Activated T-cell treated with anti-CD3 and anti-CD28 coated beads for 1 hour (primary cell): ENCODE data around the gene FRMD3.

ENCODE experiments used
- DNase-seq: peaks from one replicate; pipeline ENCODE4 v3.0.0-alpha.2; 2020; ENCODE audit warnings: low read depth

FRMD3 gene

DNA sequence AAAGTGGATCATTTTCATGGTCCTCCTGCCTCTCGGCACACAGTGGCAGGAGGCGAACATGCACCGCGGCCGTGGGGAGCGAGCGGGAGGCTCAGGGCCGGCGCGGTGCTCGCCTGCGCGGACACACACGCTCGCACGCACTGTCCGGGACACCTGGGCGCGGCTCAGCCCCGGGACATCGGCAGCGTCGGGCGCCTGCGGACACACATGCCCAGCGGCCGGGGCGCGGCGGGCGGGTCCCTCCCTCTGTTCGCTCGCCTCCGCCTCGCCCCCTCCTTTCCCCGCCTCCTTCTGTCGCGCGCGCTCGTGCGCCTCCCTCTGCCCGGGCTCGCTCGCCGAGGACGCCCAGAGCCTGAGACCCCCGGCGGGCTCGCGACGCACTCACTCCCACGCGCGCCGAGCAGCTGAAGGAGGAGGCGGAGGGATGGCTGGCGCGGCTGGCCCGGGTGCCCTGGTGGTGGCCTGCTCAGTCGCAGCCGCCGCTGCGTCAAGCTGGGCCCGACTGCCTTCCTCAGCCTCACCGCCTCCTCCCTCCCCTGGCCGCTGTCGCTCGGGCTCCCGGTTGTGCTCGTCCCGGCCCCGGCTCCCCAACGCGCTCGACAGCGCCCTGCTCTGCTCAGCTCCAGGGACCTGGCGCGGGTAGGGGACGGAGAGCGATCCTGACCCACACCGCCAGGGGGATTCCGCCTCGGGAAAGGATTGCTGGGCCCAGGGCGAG, at the start of gene FRMD3:
TSS of gene FRMD3 (minus strand) at position 230 of the 718 bp plus-strand sequence. CDS start at position 60, 170 bp downstream.
- no peak for DNase-seq

DNA sequence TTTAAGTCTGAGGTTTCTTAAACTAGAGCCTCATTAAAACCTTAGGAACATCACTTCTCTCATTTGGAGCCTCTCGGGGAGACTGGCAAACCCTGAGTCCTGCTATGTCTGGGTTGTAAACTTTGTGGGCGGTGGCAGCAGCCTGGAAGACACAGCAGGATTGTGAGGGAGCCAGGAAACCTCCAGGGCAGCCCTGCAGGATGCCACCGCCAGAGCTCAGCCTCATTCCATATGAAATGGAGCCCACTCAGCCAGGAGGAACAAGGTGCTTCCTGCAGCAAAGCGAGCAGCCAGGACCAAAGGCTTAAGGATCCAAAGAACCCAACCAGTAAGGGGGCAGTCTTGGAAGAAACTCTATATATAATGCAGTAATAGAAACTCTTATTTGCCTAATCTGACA, 46.8 kb upstream of the FRMD3 start:
- DNase-seq, result no peak

DNA sequence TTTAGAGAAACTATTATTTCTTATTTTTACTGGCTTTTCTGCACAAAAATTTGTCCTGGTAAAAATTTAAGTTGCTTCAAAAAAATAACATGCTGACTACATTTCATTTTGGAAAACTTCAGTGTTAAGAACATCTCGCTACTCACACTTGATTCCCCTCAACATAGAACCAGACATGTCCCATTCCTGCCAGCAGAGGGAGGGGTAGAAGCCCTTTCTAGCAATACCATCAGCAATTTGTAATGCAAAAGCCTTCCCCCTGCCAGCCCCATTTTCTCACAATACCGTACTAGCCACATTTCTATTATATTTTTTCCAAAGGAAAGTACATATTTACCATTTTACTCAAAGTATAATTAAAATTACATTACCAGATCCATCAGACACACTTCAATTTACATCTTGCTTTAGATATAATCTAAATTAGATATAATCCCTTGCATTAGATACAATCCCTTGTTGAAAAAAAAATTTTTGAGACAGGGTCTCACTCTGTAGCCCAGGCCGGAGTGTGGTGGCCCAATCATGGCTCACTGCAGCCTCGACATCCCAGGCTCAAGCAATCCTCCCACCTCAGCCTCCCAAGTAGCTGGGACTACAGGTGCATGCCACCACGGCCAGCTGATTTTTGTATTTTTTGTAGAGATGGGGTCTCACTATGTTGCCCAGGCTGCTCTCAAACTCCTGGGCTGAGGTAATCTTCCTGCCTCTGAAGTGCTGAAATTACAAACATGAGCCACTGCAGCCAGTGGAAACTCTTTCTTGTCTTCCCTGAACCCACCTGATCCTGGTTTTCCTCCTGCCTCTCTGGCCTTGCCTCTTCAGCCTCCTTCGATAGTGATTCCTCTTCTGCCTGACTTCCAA, 45.2 kb upstream of the FRMD3 start:
- DNase-seq, result no peak

DNA sequence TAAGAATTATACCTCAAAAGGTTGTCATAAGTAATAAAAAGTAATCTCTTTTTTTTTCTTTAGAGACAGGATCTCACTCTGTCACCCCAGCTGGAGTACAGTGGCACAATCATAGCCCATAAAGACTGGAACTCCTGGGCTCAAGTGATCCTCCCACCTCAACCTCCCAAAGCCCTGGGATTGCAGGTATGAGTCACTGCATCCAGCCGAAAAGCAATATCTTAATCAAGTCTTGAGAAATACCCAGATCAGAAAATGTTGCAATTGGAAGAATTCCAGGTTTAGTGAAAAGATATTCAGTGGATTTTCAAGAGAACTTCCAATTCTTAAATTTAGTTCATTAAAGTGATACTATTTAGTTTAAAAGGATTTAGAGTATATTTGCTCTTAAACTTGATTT, 43.8 kb upstream of the FRMD3 start:
- DNase-seq, result no peak

DNA sequence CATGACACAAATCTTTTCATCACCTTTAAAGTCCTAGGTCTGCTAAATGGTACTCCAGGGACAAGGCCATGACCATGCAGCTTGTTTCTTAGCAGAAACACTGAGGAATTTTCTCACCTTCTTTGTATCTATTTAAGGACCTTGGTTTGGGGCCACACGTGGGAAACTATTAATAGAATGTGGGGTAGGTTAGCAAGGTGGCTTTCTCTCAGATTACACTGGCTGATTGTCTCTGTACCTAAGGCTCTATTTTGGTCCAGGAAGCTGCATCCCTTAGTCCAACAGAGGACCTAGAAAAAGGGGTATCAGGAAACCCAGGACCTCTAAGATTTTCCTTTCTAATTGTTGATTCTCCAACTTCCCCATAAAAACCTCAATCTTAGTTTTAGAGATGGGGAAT, 36.3 kb upstream of the FRMD3 start:
- DNase-seq, result no peak

DNA sequence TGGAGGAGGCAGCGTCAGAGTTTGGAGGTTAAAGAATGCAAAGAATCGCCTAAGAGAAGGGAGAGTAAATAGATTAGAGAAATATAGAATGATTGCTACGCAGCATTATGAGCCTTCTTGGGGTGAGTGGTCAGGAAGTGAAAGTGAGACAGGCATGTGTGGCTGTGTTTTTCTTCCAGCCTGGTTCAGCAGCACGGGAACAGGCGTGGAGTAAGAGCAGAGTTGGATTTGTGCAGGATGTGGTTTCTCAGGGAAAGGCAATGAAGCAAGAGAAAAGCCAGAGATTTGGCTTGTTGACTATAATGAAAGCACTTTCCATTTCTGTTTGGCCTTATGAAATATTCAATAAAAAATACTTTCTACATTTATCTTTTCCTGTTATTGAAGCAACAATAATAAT, 34.3 kb upstream of the FRMD3 start:
- no peak for DNase-seq

DNA sequence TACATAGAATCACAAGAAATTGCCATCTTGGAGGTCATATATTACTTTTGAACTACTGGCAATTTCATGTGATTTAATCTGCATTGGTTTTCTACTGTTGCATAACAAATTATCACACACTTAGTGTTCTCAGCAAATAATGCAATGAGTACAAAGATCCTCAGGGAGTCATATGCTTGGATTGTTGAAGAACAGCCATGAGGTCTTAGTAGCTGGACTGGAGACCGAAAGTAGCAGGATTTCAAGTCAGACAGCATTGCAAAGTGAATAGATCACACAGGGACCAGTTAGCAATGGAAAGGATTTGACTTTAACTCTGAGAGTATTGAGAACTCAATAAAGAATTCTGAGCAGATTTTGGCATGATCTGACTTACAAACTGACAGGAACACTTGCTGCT, 32.2 kb upstream of the FRMD3 start:
- no peak for DNase-seq

DNA sequence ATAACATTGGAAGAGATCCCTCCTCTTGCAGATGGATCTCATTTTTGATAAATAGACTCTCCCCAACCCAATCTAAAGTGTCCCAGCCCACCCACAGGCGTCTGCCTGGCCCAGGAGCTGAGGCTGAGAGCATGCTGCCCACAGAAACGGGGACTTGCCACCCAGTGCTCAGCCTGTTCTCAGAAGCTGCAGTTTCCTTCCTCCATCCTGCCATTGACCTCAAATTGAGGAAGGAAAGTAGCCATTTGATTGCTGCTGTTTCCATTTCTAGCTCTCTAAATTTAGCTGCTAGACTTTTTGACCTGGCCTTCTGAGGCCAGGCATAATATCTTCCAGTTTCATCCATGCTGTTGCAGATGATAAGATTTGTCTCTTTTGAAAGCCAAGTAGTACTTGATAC, 31.1 kb upstream of the FRMD3 start:
- DNase-seq, result no peak

DNA sequence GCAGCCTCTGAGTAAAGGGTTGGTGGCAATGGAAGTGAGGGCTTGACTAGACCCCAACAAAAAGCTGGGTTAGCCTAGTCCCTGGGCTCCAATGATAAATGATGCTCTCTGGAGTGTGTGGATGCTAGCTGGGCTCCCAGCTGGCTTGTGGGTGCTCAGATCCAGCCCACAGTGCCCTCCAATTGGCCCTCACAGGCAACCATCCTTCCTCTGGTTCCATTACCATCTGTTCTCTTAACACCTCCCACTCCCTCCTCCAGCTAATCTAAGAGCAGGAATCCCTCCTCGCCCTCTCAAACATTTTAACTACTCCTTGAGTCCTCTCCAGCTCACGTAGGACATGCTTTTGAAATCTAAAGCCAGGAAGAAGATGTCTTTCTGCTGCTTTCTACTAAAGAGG, 25.2 kb upstream of the FRMD3 start:
- DNase-seq, result no peak

DNA sequence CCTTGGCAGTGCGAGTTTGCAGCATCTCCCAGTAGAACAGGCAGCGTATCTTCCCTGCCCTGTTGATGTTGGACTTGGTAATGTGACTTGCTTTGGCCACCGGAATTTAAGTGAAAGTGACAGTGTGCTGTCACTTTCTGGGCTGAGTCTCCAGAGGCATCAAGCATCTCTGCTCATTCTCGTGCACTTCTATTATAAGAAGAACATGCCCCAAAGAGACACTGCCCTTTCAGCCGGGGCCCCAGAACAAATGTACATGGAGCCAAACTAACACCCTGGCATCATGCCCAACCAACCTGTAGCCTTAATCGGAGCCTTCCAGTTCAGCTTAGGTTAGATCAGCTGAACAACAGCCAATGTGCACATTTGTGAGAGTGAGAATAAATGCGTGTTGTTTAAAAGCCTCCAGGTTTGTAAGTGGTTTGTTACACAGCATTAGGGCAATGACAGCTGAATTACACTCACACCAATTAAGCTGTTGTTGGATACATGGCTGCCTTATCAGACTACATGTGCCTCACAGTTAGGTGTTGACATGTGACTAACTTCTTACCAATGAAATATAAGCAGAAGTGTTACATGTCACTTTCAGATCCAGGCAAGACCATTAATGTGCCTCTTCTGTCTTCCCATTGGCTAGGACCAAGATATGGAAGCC, 22.1 kb upstream of the FRMD3 start:
- no peak for DNase-seq

DNA sequence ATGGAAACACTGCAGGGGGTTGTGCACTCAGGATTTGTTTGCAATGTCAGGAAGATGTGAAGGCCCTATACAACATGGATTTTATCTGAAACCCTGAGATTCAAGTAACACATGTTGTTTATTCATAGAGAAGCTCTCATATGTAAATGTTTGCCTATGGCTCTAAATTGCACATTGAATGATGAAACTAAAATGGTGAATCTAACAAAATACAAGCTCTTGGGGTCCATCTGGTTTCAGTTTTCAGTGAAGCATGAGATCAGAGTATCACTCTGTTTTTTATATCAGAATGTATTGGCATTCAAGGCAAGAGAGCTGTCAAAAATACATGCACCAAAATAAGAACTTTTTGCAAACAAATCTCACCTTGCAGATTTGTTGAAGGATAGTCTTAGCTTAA, 19.6 kb upstream of the FRMD3 start:
- no peak for DNase-seq

DNA sequence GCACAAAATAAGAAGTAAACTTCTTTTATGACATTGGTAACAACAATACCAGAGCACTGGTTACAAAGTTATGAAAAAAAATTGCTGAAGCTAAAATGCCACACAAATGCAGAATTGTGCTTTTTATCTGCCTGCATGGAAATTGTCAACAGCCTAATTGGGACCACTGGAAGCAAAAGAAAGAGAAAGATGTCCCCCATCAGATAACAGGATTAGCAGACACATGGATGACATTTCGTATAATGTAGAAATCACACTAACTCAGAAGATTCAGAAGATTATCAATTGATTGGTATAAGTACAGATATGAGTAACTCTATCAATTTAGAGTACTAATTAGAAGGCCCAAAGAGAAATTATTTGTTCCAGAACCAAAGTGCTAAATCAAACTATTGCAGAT, 19.1 kb upstream of the FRMD3 start:
- DNase-seq, result no peak

DNA sequence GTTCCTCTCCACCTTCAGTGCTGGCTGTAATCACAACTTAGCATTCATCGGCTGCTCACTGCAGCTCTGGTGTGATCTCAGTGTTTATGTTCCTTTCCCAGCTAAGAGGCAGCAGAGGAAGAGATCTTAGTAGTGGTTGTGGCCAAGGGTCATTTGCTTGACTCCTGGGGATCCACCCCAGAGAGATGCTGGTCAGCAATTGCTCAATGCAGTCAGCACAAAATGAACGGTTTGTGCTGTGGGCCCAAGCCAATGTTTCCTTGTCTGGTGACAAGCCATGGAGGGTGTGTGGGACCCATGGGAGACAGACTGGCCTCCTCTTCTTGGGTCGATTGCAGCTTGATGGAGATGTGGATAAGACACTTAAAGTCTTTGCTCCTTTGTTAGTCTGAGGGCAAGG, 16.1 kb upstream of the FRMD3 start:
- no peak for DNase-seq

DNA sequence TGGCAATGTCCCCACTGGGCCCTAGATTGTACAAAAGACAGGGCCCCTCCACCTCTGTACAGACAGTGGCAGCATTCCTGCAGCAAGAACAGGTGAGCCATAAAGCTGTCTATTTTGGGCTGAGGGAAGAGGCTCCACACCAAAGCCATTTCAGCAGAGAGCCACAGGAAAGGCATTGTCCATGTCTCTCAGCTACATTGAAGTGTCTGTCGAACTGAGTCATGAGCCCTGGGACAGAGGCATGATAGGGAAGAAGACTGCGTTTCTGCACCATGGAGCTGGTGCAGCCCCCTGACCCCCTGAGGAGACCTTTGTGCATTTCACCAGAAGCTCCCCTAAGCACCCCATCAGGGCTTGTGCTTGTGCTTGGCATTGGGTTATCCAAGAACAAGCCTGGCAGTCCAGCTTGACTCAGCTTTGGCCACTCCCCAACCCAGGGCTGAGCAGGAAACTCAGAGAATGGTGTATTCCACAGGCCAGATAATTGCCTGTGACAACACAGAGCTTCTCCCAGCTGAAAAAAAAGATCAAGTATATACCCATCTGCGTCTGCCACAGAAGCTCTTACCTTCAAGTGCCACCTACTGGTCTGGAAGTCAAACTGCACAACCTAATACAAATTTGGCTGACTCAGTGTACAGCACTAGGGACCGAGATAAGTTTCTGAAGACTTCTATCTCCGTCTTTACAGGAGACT, 5.9 kb upstream of the FRMD3 start:
- DNase-seq, result no peak

DNA sequence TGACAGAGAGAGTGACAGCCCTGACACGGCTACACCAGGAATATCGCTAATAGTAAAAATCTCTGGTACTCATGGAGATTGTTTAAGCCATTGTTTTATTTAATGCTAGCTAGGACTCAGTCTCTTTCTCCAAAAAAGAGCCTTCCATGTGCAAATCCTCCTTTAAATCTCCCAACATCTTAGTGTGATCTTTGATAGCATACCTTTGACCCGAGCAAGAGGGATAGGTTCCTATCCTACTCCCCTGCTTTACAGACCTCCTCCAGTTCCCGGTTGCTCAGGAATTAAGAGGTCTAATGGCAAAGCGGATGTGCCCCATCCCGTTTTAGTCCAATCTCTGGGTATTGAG, 663 bp upstream of the FRMD3 start:
- no peak for DNase-seq

DNA sequence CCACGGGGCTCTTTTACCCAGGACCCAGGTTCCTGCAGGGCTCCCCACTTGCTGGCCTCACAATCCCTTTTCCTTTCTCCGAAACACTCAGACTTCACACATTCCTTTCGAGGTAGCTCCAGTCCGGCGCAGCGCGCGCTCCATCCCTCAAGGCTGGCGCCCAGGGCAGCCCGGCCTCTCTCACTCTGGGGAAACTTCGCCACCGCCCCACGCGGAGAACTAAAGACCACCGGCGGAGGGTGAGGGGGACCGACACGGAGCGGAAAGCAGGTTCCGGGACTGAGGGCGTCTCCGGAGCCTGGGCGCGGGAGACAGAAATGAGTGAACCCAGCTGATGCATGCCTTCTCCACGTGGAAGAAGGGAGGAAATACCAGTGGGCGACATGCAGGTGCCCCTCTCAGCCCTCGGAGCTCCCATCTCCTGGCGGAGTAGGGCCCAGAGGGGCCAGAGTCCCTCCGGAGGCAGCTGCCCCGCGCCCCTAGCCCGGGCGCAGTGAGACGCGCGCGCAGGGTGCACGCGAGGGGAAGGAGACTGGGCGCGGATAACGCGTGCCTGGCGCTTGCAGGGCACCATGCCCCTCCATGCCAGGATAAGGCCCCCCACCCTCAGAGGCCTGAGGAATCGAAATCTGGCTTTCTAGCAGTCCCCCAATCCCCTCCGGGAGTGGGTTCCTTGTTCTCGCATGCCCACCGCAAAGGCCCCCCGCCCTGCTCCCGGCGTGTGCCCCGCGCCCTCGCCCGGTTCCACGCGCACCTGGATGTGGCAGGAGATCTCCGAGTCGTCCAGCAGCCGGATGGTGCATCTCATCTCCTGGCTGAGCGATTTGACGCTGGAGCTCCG, 650 bp downstream of the FRMD3 start:
- DNase-seq, result no peak

DNA sequence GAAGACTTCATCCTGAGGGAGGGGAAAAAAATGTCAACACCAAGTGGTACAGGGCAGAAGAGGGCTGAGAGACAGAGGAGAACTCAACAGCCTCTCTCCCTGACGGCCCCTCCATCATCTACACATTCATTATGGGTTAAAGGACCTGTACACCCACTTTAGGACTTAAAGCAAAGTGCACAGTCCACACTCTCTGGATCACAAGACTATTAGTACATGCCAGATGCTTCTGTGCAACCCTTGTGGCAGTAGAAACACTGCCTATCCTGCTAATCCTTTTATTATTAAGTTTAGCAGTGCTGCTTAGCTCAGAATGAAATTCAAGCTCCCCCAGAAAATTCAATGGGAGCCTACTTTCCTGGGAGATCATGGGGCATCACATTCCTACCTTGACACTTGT, 1.9 kb downstream of the FRMD3 start:
- no peak for DNase-seq

DNA sequence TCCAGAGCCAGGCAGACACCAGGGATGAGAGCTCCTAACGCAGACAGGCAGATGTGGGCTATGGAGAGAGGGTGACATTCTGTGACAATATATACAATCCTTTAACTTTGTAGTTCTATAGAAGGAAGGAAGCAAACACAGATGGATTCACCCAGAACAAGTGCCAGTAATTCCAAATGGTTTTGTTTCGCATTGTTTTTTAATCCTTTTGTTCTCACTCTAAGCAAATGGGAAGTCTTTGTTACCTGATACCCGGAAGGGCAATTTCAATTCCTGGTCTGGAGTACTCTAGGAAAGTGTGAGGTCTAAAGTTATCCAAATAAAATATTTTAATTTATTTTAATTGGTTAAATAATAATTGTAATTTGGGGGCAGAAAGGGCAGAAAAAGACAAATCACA, 2.5 kb downstream of the FRMD3 start:
- no peak for DNase-seq

DNA sequence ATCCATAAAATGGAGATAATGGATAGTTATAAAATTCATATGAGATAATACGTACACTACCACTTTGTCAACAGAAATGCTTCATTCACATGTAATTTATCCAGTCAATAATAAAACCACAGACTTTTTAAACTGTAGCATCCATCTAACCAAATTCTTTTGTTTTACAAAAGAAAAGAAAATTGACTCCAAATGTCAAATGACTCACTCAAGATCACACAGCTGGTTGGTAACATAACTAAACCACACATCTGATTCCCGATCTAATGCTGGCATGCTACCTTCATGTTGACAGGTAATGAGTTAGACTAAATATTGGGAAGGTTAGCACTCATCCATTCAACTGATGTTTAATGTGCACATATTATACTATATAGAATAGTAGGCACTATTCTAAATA, 4.9 kb downstream of the FRMD3 start:
- no peak for DNase-seq

DNA sequence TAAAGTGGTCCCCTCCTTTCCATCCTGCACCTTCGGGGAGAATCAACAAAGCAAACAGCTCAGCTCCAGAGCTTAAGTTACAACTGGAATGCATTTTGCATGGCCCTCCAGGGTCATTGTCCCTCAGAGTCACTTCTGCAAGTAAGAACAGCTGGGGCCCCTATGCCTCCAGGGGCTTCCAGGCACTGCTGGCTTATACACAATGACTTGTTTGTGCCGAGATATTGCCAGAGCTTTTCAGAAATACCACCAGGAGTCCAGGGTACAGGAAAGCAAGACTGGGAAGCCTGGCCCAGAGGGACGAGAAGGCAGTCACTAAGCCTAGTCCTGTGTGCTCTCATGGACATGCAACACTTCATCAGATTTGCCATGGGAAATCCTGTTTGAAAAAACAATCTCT, 11.3 kb downstream of the FRMD3 start:
- DNase-seq, result no peak

DNA sequence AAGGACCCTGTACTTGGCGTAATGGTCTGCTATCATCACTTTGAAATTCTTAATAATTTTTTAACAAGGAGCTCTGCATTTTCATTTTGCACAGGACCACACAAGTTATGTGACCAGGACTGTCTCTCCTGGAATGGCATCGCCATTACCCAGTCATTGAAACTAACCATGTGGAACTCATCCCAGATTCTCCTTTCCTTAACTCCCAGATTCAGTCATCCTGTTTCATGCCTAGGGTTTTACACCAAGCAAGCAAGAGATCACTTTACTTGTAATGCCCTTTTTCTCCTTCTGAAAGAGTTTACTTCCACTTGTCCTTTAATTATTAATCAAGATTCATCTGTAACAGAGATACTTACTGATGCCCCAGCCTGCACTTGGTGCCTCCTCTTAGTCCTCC, 12.0 kb downstream of the FRMD3 start:
- DNase-seq, result no peak

DNA sequence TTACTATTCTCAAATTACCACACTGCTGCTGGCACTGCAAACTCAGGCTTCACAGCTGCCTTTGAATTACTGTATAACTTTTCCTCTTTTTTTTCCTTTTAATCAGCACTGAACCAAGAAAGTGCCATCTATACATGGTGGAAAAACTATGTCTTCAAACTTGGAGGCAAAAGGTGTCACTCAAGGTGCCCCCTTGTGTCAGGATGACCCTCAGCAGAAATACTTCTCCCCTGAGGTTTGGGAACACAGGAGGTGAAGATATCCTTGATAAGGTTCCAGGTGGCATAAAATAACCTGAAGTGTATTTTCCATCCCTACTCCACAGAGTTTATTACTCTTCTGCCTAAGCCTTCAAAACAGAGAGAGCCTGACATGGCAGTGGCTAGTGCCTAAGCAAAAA, 14.5 kb downstream of the FRMD3 start:
- no peak for DNase-seq
